Activated CD8-positive, alpha-beta T cell treated with anti-CD3 and anti-CD28 coated beads, Interleukin-2, amount 10 ng/mL, durations not matched to agents 7 days and 5 days (primary cell): ENCODE results near the gene ECM2. TPM values are rescaled to one million over a fixed set of nuclear protein-coding genes. Genes with fewer than 3 reads are reported as not detected.

Experiments
- ATAC-seq: fragments of 150-1000 bp; cut with Tn5 transposase; one replicate; pipeline ENCODE4 v1.10.0; 2021; ENCODE audit warnings: moderate library complexity
- CTCF ChIA-PET: fragments of 350-600 bp; sonication (Branson Sonifier 250); formaldehyde crosslinking; loops from one replicate; lab custom pipeline; 2021; ENCODE audit warnings: antibody characterized with exemption; lab: Charles Lee
- POLR2A ChIA-PET: fragments of 350-600 bp; sonication (Branson Sonifier 250); formaldehyde crosslinking; loops from one replicate; lab custom pipeline; 2021; ENCODE audit warnings: antibody characterized with exemption; lab: Charles Lee
- DNase-seq: peaks from one replicate; pipeline ENCODE4 v3.0.0-alpha.2; 2020
- H3K27ac Mint-ChIP-seq: one replicate; pipeline ENCODE4 v1.8.0; 2021; ENCODE audit warnings: mild to moderate bottlenecking, mixed read lengths
- H3K27me3 Mint-ChIP-seq: one replicate; pipeline ENCODE4 v1.8.0; 2021; ENCODE audit warnings: low read depth, mixed read lengths
- H3K36me3 Mint-ChIP-seq: one replicate; pipeline ENCODE4 v1.8.0; 2021; ENCODE audit warnings: low read depth, mixed read lengths
- H3K4me1 Mint-ChIP-seq: one replicate; pipeline ENCODE4 v1.8.0; 2021; ENCODE audit warnings: low read depth, mixed read lengths
- H3K4me3 Mint-ChIP-seq: one replicate; pipeline ENCODE4 v1.8.0; 2021; ENCODE audit warnings: mild to moderate bottlenecking, mixed read lengths
- H3K9me3 Mint-ChIP-seq: one replicate; pipeline ENCODE4 v1.8.0; 2022; ENCODE audit warnings: mixed read lengths; ENCODE audit not compliant: insufficient read depth
- total RNA-seq, 2 experiments: library from RNA; stranded (reverse); gene quantifications; one replicate each; pipeline ENCODE4 v1.2.3, GENCODE V29; 2021

The ECM2 gene
- total RNA-seq, 2 experiments from 2014 or later, result not detected

DNA sequence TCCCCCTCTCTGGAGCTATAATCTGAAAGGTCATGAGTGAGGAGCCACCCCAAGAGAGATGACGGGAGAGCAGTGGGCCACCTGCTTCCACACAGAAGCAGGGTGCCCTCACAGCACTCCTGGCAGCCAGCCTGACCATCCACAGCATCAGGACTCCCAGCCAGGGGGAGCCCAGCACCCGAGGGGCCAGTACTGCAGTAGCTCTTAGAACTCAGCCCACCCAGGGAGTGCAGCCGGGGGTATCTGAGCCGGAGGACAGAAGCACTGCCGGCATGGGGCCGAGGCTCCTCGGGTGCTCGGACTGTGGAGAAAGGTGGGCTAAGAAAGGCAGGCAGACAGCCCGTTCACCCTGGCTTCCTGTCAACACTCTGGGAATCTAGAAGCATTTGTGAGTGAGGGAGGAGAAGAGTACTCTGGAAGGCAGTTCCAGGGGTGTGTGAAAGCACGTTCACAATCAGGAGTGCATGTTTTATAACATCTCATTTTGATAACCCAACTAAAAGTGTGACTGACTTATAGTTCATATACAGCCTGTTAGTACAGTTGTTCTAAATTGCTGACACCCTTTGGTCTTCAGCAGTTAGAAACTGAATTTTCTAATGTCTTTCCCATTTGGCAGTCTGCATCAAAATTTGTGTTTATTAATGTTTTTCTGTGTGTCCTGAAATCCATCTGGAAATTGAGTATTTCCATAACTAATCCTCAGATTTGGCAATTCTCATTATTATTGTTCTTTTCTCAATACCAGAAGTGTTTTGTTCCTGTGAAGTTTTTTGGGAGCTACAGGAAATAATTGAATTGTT is 27.6 kb downstream of the ECM2 start:
- H3K27me3 Mint-ChIP-seq, result no peaks in the 10 kb centered on the region
- H3K36me3 Mint-ChIP-seq, result no peaks in the 10 kb centered on the region
- ChIA-PET POLR2A (no interaction called here), CTCF (no interaction called here)
- no peak overlapping the region for H3K4me3 Mint-ChIP-seq
- no peak for DNase-seq
- ATAC-seq, result no peak
- peaks cover 6% of the 10 kb centered on the region for H3K4me1 Mint-ChIP-seq
- no peak overlapping the region for H3K27ac Mint-ChIP-seq
- H3K9me3 Mint-ChIP-seq, result no peaks in the 10 kb centered on the region

DNA sequence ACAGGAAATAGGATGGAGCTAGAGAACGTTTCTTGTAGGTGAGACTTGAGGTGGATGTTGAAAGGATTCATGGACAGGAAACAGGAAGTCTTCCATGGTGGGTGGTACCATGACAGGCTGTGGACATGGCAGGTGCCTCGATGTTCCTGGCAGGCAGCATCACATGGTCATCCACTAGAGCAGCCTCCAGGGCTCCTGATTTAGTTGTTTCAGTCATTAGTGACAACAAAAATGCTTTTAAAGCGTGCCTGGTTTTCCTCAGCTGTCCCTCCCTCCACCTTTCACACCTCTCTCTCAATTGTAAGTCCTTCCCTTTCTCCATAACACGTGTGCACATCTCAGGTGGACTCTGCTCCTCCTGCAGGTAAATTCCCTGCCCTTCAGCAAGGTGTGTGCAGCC is 28.3 kb downstream of the ECM2 start:
- Mint-ChIP-seq H3K4me1 (peaks cover 6% of the 10 kb centered on the region), H3K27ac (no peak overlapping the region), H3K36me3 (no peaks in the 10 kb centered on the region), H3K4me3 (no peak overlapping the region), H3K9me3 (no peaks in the 10 kb centered on the region), H3K27me3 (no peaks in the 10 kb centered on the region)
- no peak for DNase-seq
- ChIA-PET POLR2A (no interaction called here), CTCF (no interaction called here)
- ATAC-seq, result no peak

DNA sequence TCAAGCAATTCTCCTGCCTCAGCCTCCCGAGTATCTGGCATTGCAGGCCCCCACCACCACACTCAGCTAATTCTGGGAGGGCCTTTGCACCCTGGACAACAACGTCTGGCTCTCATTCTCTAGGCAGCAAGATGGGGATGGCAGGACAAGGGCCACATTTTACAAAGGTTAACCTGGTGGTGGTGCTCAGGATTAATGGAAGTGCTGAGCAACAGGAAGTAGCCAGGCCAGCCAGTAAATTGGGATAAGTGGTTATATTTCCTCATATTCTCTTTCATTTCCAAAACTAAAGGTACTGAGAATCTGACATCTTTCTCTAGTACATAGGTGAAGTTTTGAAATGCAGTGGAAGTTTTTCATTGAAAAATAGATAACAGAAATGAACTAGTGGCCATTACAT is 28.8 kb downstream of the ECM2 start:
- no peaks in the 10 kb centered on the region for H3K36me3 Mint-ChIP-seq
- POLR2A ChIA-PET, result no interaction called here
- no peak for DNase-seq
- no peaks in the 10 kb centered on the region for H3K27me3 Mint-ChIP-seq
- no peaks in the 10 kb centered on the region for H3K9me3 Mint-ChIP-seq
- no peak for ATAC-seq
- peaks cover 6% of the 10 kb centered on the region for H3K4me1 Mint-ChIP-seq
- CTCF ChIA-PET, result no interaction called here
- H3K4me3 Mint-ChIP-seq, result no peak overlapping the region
- H3K27ac Mint-ChIP-seq, result no peak overlapping the region

DNA sequence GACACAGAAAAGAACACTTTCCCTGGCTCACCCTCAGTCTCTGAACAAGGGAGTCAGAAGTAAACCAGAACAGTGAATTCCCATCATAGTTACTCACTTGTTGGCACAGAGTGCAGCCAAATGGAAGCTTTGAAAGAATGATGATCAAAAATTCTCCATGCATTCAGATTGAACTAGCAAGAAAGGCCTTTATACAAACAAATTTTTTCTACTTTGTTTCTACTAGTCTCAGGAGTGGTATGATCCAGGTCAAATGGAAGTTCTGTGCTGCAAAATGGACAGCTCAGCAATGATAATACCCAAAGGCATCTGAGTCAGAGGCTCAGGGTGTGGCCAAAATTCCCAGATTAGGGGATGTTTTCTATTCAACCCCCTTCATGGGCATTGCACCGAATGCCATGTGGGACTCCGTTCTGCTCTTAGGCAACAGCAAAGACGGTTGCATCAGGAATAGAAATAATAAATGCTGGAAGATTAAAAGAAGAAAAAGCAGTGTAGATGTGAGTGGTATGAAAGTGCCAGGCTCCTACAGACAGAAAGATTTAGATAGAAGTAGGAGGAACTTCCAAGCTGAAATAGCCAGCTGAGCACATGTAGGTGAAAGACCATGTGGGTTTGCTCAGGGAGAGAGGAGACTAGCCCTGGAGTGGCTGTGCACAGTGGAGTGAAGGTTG is 29.5 kb downstream of the ECM2 start:
- no peak overlapping the region for H3K4me3 Mint-ChIP-seq
- ATAC-seq (no peak), DNase-seq (no peak)
- no peak overlapping the region for H3K27ac Mint-ChIP-seq
- CTCF ChIA-PET, result no interaction called here
- H3K9me3 Mint-ChIP-seq, result no peaks in the 10 kb centered on the region
- H3K36me3 Mint-ChIP-seq, result no peaks in the 10 kb centered on the region
- H3K4me1 Mint-ChIP-seq, result peaks cover 6% of the 10 kb centered on the region
- POLR2A ChIA-PET, result no interaction called here
- H3K27me3 Mint-ChIP-seq, result no peaks in the 10 kb centered on the region

DNA sequence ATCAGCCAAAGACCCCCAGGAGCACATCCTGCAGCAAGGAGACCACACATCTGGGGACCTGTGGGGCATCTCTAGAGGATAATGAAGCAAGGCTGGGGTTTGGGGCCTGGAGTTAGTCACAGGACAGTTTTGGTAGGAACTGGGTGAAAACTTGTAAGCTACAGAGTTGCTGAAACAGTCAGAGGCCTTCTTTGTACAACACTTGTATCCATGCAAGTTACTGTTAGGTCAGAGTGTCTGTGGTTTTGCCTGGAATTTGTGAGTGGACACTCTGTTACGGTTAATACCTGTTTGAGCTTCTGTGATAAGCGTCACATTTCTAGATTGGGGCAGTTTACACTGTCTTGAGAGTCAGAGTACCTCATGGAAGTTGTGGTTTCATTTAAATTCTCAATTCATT is 30.9 kb downstream of the ECM2 start:
- no peak for ATAC-seq
- ChIA-PET POLR2A (no interaction called here), CTCF (no interaction called here)
- no peak for DNase-seq
- Mint-ChIP-seq H3K9me3 (no peaks in the 10 kb centered on the region), H3K27me3 (no peaks in the 10 kb centered on the region), H3K4me3 (no peak overlapping the region), H3K36me3 (no peaks in the 10 kb centered on the region), H3K27ac (no peak overlapping the region), H3K4me1 (peaks cover 6% of the 10 kb centered on the region)

DNA sequence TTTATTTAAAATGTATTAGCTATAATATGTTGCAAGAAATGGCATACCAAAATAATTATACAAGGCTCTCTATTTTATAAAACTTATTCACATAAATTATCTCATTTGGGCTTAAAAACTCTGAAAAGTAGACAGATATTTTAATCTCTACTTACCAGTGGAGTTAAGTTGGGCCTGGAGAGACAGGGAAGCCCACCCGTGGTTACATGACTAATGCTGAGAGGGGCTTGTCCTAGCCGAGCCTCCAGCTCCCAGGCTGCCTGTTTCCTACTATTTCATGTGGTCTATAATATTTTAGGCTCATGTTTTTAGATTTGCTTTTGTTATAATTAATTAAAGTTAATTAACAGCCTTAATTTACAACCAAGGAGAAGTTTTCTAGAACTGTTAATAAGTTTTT is 32.6 kb downstream of the ECM2 start:
- ATAC-seq, result no peak

DNA sequence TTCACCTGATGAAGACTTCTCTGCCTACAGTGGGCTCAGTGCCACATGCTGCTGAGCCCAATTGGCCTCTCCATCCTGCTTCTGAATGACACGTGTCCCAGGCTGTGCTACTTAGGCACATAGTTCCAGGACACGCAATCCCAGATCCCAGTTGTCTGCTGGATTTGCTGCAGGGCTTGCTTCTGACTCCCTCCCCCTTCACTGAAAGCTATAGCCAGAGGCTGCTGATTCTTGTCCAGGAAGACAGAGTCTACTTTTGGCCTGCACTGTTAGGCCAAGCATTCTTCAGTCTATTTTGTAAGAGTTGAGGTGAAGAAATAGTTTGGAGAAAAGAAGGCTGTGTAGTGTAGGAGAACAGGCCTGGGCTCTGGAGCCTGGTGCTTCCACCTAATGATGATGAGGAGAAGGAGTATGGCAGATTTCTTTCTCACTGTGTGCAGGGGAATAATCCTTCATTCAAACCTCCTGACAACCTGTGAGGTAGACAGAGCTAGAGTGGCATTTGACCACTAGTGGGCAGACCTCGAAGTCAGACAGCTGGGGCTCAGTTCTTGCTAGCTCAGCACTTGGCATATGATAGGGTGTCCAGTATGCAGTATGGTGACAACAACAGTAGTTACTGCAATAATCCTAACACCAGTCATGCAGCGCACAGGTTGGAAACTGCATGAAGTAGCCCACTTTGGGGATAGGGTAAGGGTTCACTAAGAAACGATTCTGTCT is 34.0 kb downstream of the ECM2 start:
- ChIA-PET CTCF (interaction anchor here (0.9 to 1.5 kb wide), 3 partner anchors 11 to 21 kb away, joined by 3 to 4 read pairs (median 4); no protein-coding TSS in a partner anchor), POLR2A (no interaction called here)
- Mint-ChIP-seq H3K9me3 (no peaks in the 10 kb centered on the region), H3K4me1 (peaks cover under 1% of the 10 kb centered on the region), H3K4me3 (no peak overlapping the region), H3K27me3 (no peaks in the 10 kb centered on the region), H3K36me3 (no peaks in the 10 kb centered on the region), H3K27ac (no peak overlapping the region)
- no peak for DNase-seq
- ATAC-seq, result peak; percentile 49

More for the DNA sequence above, 32.6 kb downstream of the ECM2 start:
- Mint-ChIP-seq H3K36me3 (no peaks in the 10 kb centered on the region), H3K27me3 (no peaks in the 10 kb centered on the region), H3K27ac (no peak overlapping the region), H3K4me1 (peaks cover 6% of the 10 kb centered on the region), H3K4me3 (no peak overlapping the region), H3K9me3 (no peaks in the 10 kb centered on the region)
- no peak for DNase-seq
- POLR2A ChIA-PET, result no interaction called here
- CTCF ChIA-PET, result interaction anchor here (1.5 kb wide), 1 partner anchor 15 kb away, joined by 4 read pairs; no protein-coding TSS in a partner anchor

DNA sequence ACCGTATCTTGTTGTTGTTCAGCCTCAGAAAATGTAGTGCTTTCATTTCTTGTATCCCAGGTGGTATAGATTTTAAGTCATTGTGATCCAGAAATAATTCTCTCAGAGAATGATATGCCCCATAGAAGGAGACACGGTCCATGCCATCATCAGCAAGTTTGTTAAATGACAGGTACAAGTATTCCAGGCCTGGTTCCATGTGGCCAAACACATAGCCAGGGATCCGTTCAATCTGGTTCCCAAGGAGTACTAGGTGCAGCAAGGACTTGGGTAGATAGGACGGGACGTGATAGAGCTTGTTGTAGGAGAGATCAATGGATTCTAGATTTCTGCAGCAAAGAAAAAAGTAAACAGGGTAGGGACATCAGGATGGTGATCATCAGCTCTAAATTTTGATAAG is 35.1 kb downstream of the ECM2 start:
- H3K27ac Mint-ChIP-seq, result no peak overlapping the region
- ChIA-PET POLR2A (no interaction called here), CTCF (no interaction called here)
- no peaks in the 10 kb centered on the region for H3K27me3 Mint-ChIP-seq
- no peaks in the 10 kb centered on the region for H3K9me3 Mint-ChIP-seq
- no peak overlapping the region for H3K4me3 Mint-ChIP-seq
- no peaks in the 10 kb centered on the region for H3K36me3 Mint-ChIP-seq
- no peaks in the 10 kb centered on the region for H3K4me1 Mint-ChIP-seq
- DNase-seq (no peak), ATAC-seq (no peak)

DNA sequence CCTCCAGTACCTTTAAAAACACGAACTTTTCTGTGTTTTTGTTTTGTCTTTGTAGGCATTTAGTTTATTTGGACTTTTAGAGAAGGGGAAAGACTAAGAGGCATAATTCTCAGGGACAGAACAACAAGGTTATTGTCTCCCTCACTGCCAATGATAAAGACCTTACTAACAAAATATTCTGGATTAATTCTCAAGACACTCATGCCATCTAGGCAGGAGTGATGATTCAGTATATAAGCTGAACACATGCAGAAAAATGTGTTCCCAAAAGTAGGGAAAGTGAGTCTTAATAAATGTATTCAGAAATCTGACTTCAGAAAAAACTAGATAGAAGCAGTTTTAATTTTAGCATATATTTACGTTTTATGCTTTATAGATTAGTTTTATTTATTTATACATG is 36.1 kb downstream of the ECM2 start:
- H3K27ac Mint-ChIP-seq, result no peak overlapping the region
- no peaks in the 10 kb centered on the region for H3K36me3 Mint-ChIP-seq
- no peak for DNase-seq
- CTCF ChIA-PET, result no interaction called here
- no peaks in the 10 kb centered on the region for H3K27me3 Mint-ChIP-seq
- no peak overlapping the region for H3K4me3 Mint-ChIP-seq
- H3K4me1 Mint-ChIP-seq, result no peaks in the 10 kb centered on the region
- POLR2A ChIA-PET, result no interaction called here
- no peak for ATAC-seq
- no peaks in the 10 kb centered on the region for H3K9me3 Mint-ChIP-seq

DNA sequence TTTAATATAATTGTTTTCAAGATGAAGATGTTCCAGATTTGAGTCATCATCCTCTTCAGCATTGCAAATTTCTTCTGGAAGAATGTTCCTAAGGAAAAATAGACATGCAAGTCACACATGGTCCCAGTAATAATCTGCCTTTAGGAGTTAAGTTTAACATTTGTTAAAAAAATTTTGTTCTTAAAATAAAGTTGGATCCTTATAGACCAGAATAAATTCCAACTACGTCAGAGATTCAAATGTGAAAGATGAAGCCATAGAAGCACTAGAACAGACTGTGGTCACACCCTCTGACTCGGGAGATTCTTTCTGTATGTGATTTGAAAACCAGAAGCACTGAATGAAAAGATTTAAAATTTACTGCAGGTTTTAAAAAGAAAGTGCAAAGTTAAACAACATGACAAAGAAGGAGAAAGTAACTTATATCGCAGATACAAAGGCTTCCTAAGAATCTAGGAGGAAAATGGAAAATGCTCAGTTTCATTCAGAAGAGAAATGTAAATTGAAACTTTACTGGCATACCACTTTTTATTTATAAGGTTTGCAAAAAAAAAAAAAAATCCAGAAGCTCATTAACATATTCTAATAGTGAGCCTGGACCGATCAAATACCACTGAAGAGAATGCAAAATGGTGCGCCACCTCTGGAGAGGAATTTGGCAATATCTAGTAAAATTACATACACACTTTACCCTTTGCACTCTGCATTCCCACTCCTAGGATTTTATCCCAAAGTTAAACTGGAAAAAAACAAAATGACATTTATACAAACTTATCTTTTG is 39.2 kb downstream of the ECM2 start:
- H3K27ac Mint-ChIP-seq, result no peak overlapping the region
- H3K27me3 Mint-ChIP-seq, result no peaks in the 10 kb centered on the region
- DNase-seq (no peak), ATAC-seq (no peak)
- no peaks in the 10 kb centered on the region for H3K4me1 Mint-ChIP-seq
- POLR2A ChIA-PET, result no interaction called here
- no peaks in the 10 kb centered on the region for H3K36me3 Mint-ChIP-seq
- no peaks in the 10 kb centered on the region for H3K9me3 Mint-ChIP-seq
- H3K4me3 Mint-ChIP-seq, result no peak overlapping the region
- CTCF ChIA-PET, result no interaction called here

DNA sequence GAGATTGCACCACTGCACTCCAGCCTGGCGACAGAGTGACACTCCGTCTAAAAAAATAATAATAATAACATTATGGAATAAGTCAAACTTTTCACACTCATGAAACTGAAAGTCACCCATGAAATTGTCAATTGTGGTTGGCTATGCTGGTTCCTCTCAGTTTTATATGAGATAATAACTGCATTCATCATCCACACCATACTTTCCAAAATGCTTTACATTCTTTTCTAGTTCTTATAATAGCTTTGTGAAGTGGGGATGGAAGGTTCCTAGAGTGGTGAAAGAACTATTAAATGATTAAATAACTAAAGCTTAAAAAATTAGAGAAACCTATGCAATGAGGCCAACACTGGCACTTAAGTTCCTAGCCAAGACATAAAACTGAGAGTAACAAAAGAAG is 40.9 kb downstream of the ECM2 start:
- Mint-ChIP-seq H3K36me3 (no peaks in the 10 kb centered on the region), H3K4me3 (no peak overlapping the region), H3K4me1 (peaks cover 2% of the 10 kb centered on the region), H3K27me3 (no peaks in the 10 kb centered on the region), H3K9me3 (no peaks in the 10 kb centered on the region), H3K27ac (no peak overlapping the region)
- DNase-seq, result no peak
- CTCF ChIA-PET, result no interaction called here
- ATAC-seq, result no peak
- POLR2A ChIA-PET, result no interaction called here
